ENCODE measurements around the gene FBXW5. TPM values are rescaled to one million over a fixed set of nuclear protein-coding genes. Genes with fewer than 3 reads are reported as not detected.

The FBXW5 gene
- total and polyA plus RNA-seq, 2 experiments from 2014 or later = 27.0 to 111 TPM

DNA sequence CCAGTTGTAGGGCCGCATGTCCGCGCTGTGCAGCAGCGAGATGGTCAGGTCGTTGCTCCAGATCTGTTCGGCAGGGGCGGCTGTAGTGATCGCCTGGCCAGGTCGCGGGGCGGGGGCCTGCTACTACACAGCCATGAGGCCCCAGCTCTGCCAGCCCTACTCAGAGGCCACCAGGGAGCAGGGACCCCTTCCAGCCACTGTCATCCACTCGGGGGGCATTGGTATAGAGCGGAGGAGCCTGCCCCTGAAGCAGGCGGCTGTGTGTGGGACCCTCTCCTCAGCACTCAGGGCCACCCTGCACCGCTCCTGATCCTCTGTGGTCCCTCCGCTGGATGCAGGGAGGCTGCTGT, 1.7 kb downstream of the FBXW5 start (continued):
- TF ChIP-seq ZNF462 (CRISPR knock-in tag; IDR thresholded peaks at IDR 0.05) = no peak

- Histone ChIP-seq H3K27ac (ENCODE audit: low read depth) (no peak overlapping the region), H3K4me3 (no peak overlapping the region), H4K20me1 (replicated peaks; ENCODE audit: insufficient read depth) (peaks cover 3% of the 10 kb centered on the region), H3K4me2 (no peak overlapping the region), H3K4me1 (ENCODE audit: insufficient read depth) (no peaks in the 10 kb centered on the region; the same call in 1 of the 2 replicates), H3K27me3 (ENCODE audit: insufficient read depth) (no peaks in the 10 kb centered on the region), H3K9me2 (ENCODE audit: insufficient read depth) (no peaks in the 10 kb centered on the region), H3K36me3 (ENCODE audit: insufficient read depth) (no peaks in the 10 kb centered on the region), H2AFZ (no peak overlapping the region), H3F3A (replicated peaks; ENCODE audit: low read depth) (0 out of 2 replicates have a peak, but pooled peaks cover 3% of the 10 kb centered on the region), H3K79me2 (replicated peaks; ENCODE audit: insufficient read depth) (0 out of 2 replicates have a peak, but pooled peaks cover 5% of the 10 kb centered on the region)
- Mint-ChIP-seq H3K27me3 (ENCODE audit: insufficient read depth, low read depth, poor library complexity) (peaks cover 12% of the 10 kb centered on the region), H3K9me3 (no peaks in the 10 kb centered on the region), H3K27ac (no peak overlapping the region), H3K4me1 (peaks cover 7% of the 10 kb centered on the region), H3K4me3 (no peak overlapping the region; the same call in 2 of the 3 replicates), H3K36me3 (ENCODE audit: low read depth) (peaks cover 29% of the 10 kb centered on the region)
- DNase-seq (ENCODE audit: low spot score) = no peak
- no peak for ATAC-seq
- TF ChIP-seq ZNF331 (CRISPR knock-in tag; IDR thresholded peaks at IDR 0.05; ENCODE audit: low read depth) (no peak), STAT1 (IDR thresholded peaks at IDR 0.05; ENCODE audit: unreplicated experiment) (no peak), JUNB (IDR thresholded peaks at IDR 0.05; ENCODE audit: unreplicated experiment) (no peak), NANOG (IDR thresholded peaks at IDR 0.05; ENCODE audit: borderline replicate concordance) (no peak), EZH2phosphoT487 (IDR thresholded peaks at IDR 0.05; ENCODE audit: unreplicated experiment) (no peak), ETS1 (IDR thresholded peaks at IDR 0.05) (no peak), POLR2AphosphoS5 (IDR thresholded peaks at IDR 0.05; ENCODE audit: low read depth) (no peak)
- TF ChIP-seq, protein P1, sequence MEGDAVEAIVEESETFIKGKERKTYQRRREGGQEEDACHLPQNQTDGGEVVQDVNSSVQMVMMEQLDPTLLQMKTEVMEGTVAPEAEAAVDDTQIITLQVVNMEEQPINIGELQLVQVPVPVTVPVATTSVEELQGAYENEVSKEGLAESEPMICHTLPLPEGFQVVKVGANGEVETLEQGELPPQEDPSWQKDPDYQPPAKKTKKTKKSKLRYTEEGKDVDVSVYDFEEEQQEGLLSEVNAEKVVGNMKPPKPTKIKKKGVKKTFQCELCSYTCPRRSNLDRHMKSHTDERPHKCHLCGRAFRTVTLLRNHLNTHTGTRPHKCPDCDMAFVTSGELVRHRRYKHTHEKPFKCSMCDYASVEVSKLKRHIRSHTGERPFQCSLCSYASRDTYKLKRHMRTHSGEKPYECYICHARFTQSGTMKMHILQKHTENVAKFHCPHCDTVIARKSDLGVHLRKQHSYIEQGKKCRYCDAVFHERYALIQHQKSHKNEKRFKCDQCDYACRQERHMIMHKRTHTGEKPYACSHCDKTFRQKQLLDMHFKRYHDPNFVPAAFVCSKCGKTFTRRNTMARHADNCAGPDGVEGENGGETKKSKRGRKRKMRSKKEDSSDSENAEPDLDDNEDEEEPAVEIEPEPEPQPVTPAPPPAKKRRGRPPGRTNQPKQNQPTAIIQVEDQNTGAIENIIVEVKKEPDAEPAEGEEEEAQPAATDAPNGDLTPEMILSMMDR (conservative IDR thresholded peaks at IDR 0.05; ENCODE audit: low read depth in 2 of 2) = no peak
Measured at GRCh38 chr9:136942112-136942880, 2.2 kb downstream of the FBXW5 start.
